ENCODE data around the gene ANGEL2.
"Not testable (repeated sequence)": the region's sequence is repeated elsewhere in the genome, so short reads cannot be mapped to it uniquely, and the experiment has no call there.

Gene ANGEL2

GRCh38 chr1:212968368-212968863, 47.3 kb downstream of the ANGEL2 start:
- Histone ChIP-seq H3K36me3 (ENCODE audit: control insufficient read depth, insufficient read depth, low read length) (no peaks in the 10 kb centered on the region), H3K4me1 (ENCODE audit: control insufficient read depth, insufficient read depth, low read length) (no peaks in the 10 kb centered on the region), H3K4me3 (ENCODE audit: low read length) (no peak overlapping the region), H3K9ac (ENCODE audit: low read length) (no peak overlapping the region), H3K27me3 (ENCODE audit: control insufficient read depth, insufficient read depth, low read length) (no peaks in the 10 kb centered on the region), H3K9me3 (ENCODE audit: control insufficient read depth, low read length) (no peaks in the 10 kb centered on the region)

GRCh38 chr1:212967801-212968200, 47.9 kb downstream of the ANGEL2 start:
- Histone ChIP-seq H3K9me3 (ENCODE audit: control insufficient read depth, low read length) (no peaks in the 10 kb centered on the region), H3K36me3 (ENCODE audit: control insufficient read depth, insufficient read depth, low read length) (no peaks in the 10 kb centered on the region), H3K4me3 (ENCODE audit: low read length) (no peak overlapping the region), H3K9ac (ENCODE audit: low read length) (no peak overlapping the region), H3K27me3 (ENCODE audit: control insufficient read depth, insufficient read depth, low read length) (no peaks in the 10 kb centered on the region), H3K4me1 (ENCODE audit: control insufficient read depth, insufficient read depth, low read length) (no peaks in the 10 kb centered on the region)

DNA sequence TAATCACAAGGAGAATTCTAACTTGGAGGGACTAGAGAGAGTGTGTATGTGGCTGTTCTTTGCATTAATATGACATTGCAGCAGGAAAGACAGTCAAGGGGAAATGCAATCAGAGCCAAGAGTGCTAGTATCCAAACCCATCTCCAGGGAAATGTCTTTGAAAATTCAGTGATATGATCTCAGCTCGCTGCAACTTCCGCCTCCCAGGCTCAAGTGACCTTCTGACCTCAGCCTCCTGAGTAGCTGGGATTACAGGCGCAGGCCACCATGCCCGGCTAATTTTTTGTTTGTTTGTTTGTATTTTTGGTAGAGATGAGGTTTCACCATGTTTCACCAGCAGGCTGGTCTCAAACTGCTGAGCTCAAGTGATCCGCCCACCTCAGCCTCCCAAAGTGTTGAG, 49.1 kb downstream of the ANGEL2 start:
- H3K9ac ChIP-seq (ENCODE audit: low read length), result no peak overlapping the region
- H3K4me1 ChIP-seq (ENCODE audit: control insufficient read depth, insufficient read depth, low read length), result no peaks in the 10 kb centered on the region
- H3K27me3 ChIP-seq (ENCODE audit: control insufficient read depth, insufficient read depth, low read length), result no peaks in the 10 kb centered on the region

DNA sequence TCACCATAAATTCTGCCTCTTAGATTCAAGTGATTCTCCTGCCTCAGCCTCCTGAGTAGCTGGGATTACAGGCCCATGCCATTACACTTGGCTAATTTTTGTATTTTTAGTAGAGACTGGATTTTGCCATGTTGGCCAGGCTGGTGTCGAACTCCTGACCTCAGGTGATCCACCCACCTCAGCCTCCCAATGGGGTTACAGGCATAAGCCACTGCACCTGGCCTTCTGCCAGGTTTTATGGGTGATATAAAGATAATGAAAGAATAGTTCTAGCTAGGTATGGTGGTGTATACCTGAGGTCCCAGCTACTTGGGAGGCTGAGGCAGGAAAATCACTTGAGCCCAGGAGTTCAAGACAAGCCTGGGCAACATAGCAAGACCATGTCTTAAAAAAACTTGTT, 50.7 kb downstream of the ANGEL2 start:
- H3K4me1 ChIP-seq (ENCODE audit: control insufficient read depth, insufficient read depth, low read length); H3K9ac ChIP-seq (ENCODE audit: low read length); H3K4me3 ChIP-seq (ENCODE audit: low read length); H3K9me3 ChIP-seq (ENCODE audit: control insufficient read depth, low read length); H3K27me3 ChIP-seq (ENCODE audit: control insufficient read depth, insufficient read depth, low read length); H3K36me3 ChIP-seq (ENCODE audit: control insufficient read depth, insufficient read depth, low read length): not testable (repeated sequence)

More for the DNA sequence above, 49.1 kb downstream of the ANGEL2 start:
- Histone ChIP-seq H3K9me3 (ENCODE audit: control insufficient read depth, low read length) (no peaks in the 10 kb centered on the region), H3K36me3 (ENCODE audit: control insufficient read depth, insufficient read depth, low read length) (no peaks in the 10 kb centered on the region), H3K4me3 (ENCODE audit: low read length) (no peak overlapping the region)

DNA sequence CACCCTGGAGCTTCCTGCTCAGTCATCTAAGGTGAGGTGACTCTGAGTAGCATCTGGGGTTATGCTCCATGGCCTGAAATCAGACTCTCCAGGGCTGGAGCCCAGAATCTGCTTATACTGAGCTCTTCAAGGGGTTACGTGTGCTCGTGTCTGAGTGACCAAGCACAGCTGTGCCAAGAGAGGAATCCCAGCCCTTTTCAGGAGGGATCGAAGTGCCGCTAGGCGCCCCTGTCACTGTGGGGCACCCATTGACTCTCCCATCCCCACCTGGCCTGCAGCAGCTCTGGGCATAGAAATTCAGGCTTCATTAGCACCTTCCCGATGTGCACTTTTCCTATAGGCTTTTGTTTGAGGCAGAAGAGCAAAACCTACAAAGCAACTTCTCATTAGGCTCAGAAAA, 51.6 kb downstream of the ANGEL2 start:
- Histone ChIP-seq H3K9ac (ENCODE audit: low read length) (no peak overlapping the region), H3K4me3 (ENCODE audit: low read length) (no peak overlapping the region), H3K36me3 (ENCODE audit: control insufficient read depth, insufficient read depth, low read length) (no peaks in the 10 kb centered on the region), H3K27me3 (ENCODE audit: control insufficient read depth, insufficient read depth, low read length) (no peaks in the 10 kb centered on the region), H3K9me3 (ENCODE audit: control insufficient read depth, low read length) (no peaks in the 10 kb centered on the region), H3K4me1 (ENCODE audit: control insufficient read depth, insufficient read depth, low read length) (no peaks in the 10 kb centered on the region)

GRCh38 chr1:212962509-212962908, 53.2 kb downstream of the ANGEL2 start:
- H3K27me3 ChIP-seq (ENCODE audit: control insufficient read depth, insufficient read depth, low read length), result no peaks in the 10 kb centered on the region
- H3K36me3 ChIP-seq (ENCODE audit: control insufficient read depth, insufficient read depth, low read length), result no peaks in the 10 kb centered on the region
- no peak overlapping the region for H3K4me3 ChIP-seq (ENCODE audit: low read length)
- H3K9me3 ChIP-seq (ENCODE audit: control insufficient read depth, low read length), result no peaks in the 10 kb centered on the region
- no peak overlapping the region for H3K9ac ChIP-seq (ENCODE audit: low read length)
- H3K4me1 ChIP-seq (ENCODE audit: control insufficient read depth, insufficient read depth, low read length), result no peaks in the 10 kb centered on the region

DNA sequence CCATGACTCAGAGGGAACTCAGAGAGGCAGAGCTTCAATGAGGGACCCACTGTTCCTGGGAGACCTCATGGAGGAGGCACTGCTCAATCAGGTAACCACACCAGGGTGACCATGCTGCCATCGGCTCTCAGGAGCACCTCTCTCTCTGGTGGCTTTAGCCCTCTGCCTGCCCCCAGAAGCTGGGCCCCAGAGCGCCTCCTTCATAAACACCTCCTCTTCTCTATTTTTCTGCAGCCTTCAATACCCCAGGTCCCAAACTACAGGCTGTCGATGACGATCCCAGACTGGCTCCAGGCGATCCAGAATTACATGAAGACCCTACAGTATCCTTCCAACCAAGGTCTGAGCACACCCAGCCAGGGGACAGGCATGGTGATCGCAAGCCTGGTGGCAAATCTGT, 54.7 kb downstream of the ANGEL2 start:
- H3K4me1 ChIP-seq (ENCODE audit: control insufficient read depth, insufficient read depth, low read length), result no peaks in the 10 kb centered on the region
- no peak overlapping the region for H3K4me3 ChIP-seq (ENCODE audit: low read length)
- H3K36me3 ChIP-seq (ENCODE audit: control insufficient read depth, insufficient read depth, low read length), result no peaks in the 10 kb centered on the region
- H3K27me3 ChIP-seq (ENCODE audit: control insufficient read depth, insufficient read depth, low read length), result no peaks in the 10 kb centered on the region
- no peak overlapping the region for H3K9ac ChIP-seq (ENCODE audit: low read length)
- H3K9me3 ChIP-seq (ENCODE audit: control insufficient read depth, low read length), result no peaks in the 10 kb centered on the region

DNA sequence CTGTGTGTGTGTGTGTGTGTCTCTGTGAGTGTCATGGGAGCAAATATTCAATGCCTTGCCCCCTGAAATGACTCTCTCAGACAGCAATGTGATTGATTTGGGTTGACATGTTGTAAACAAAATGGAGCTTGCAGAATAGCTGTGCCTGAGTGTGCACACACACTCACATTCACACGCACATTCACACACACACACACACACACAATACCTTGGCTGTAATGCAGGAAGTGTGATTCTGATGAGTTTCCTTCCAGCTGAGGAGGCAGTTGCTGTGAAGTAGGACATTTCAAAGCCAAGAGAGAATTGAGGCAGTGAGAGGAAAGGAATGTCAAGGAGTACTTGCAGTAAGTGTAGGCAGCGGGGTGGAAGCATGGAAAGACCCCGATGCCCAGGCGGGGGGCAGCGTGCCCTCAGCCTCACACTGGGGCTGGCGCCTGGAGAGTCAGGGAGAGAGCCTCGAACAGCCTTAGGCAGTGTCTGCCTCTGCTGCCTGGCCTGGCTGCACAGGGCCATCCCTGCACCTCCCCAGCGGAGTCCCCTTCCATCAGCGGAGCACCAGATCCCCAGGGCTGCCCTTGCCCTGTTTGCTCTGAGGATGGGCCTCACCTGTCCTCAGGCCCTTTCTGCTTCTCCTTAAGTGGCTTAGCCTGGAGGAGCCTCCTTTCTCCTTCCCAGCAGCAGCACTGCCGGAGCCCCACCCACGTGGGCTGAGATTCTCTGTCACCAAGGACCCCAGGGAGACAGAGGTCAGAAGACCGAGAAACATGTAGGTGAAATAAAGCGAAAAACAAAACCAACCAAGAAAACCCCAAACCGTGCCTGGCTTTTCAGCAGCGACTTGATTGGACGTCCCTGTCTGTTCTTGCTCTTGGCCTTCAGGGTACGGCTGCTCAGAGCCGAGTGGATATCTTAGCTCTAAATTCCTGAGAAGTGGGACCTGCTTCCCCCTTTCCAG, 56.1 kb downstream of the ANGEL2 start:
- no peak overlapping the region for H3K9ac ChIP-seq (ENCODE audit: low read length)
- H3K36me3 ChIP-seq (ENCODE audit: control insufficient read depth, insufficient read depth, low read length), result no peaks in the 10 kb centered on the region
- H3K27me3 ChIP-seq (ENCODE audit: control insufficient read depth, insufficient read depth, low read length), result no peaks in the 10 kb centered on the region
- H3K4me1 ChIP-seq (ENCODE audit: control insufficient read depth, insufficient read depth, low read length), result no peaks in the 10 kb centered on the region
- no peaks in the 10 kb centered on the region for H3K9me3 ChIP-seq (ENCODE audit: control insufficient read depth, low read length)
- no peak overlapping the region for H3K4me3 ChIP-seq (ENCODE audit: low read length)

DNA sequence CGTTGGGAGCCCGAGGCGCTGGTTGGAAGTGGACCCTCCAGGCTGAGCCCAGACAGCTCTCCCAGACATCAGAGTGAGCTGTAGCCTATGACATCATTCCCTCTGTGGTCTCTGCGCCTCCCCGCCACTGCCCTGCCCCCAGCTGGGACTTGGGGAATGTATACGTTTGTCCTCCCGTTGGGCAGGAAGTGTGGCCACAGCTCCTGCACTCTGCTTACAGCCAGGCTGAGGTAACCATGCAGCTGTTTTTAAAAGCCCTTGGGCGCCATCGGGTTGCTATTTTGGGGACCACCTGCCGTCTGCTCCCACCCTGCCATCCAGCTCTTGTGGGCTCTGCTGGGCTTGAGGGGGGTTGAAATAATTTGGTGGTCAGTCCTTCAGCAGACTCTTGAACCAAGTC, 57.5 kb downstream of the ANGEL2 start:
- Histone ChIP-seq H3K36me3 (ENCODE audit: control insufficient read depth, insufficient read depth, low read length) (no peaks in the 10 kb centered on the region), H3K9me3 (ENCODE audit: control insufficient read depth, low read length) (no peaks in the 10 kb centered on the region), H3K4me1 (ENCODE audit: control insufficient read depth, insufficient read depth, low read length) (no peaks in the 10 kb centered on the region), H3K9ac (ENCODE audit: low read length) (no peak overlapping the region), H3K4me3 (ENCODE audit: low read length) (no peak overlapping the region), H3K27me3 (ENCODE audit: control insufficient read depth, insufficient read depth, low read length) (no peaks in the 10 kb centered on the region)

- H3K4me1 ChIP-seq (ENCODE audit: control insufficient read depth, insufficient read depth, low read length), result no peaks in the 10 kb centered on the region
- H3K4me3 ChIP-seq (ENCODE audit: low read length), result no peak overlapping the region
- H3K9me3 ChIP-seq (ENCODE audit: control insufficient read depth, low read length), result no peaks in the 10 kb centered on the region
- H3K36me3 ChIP-seq (ENCODE audit: control insufficient read depth, insufficient read depth, low read length), result no peaks in the 10 kb centered on the region
- no peak overlapping the region for H3K9ac ChIP-seq (ENCODE audit: low read length)
- peaks cover 3% of the 10 kb centered on the region for H3K27me3 ChIP-seq (ENCODE audit: control insufficient read depth, insufficient read depth, low read length)
Measured at GRCh38 chr1:212957546-212957945, 58.1 kb downstream of the ANGEL2 start.

DNA sequence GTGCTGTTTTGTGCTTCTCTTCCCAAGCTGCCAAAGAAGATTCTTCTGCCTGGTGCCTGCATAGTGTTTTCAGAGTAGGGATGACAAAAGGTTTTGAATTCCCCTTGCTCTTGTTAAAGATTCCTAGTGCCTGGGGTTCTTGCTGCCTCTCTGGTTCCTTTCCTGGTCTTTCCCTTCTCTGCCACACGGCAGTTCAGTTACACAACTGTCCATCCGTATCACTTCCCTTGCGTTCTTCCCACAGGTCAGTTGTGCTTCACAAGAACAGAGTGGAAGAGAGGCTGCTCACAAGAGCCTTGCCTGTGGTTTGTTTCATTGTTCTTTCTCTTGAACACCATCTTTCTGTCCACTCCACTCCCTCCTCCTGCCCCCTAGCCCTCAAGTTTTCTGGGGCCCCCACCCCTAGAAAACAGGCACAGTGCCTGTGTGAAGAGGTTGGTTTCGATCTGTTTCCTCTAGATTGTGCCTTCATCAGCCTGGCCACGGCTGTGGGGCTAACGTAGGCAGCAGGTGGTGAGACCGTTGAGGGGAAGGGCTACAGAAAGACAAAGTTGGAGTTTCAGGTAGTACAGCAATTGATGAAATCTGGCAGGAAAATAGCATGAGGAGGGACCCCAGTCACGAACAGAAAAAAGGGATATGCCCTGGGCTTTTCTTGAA, 59.6 kb downstream of the ANGEL2 start:
- Histone ChIP-seq H3K4me3 (ENCODE audit: low read length) (no peak overlapping the region), H3K27me3 (ENCODE audit: control insufficient read depth, insufficient read depth, low read length) (peaks cover 15% of the 10 kb centered on the region), H3K9ac (ENCODE audit: low read length) (no peak overlapping the region), H3K4me1 (ENCODE audit: control insufficient read depth, insufficient read depth, low read length) (no peaks in the 10 kb centered on the region), H3K9me3 (ENCODE audit: control insufficient read depth, low read length) (no peaks in the 10 kb centered on the region), H3K36me3 (ENCODE audit: control insufficient read depth, insufficient read depth, low read length) (no peaks in the 10 kb centered on the region)

GRCh38 chr1:212955098-212955497, 60.6 kb downstream of the ANGEL2 start:
- H3K4me1 ChIP-seq (ENCODE audit: control insufficient read depth, insufficient read depth, low read length), result peaks cover 4% of the 10 kb centered on the region
- peaks cover 22% of the 10 kb centered on the region for H3K27me3 ChIP-seq (ENCODE audit: control insufficient read depth, insufficient read depth, low read length)
- H3K36me3 ChIP-seq (ENCODE audit: control insufficient read depth, insufficient read depth, low read length), result no peaks in the 10 kb centered on the region
- no peak overlapping the region for H3K9ac ChIP-seq (ENCODE audit: low read length)
- H3K4me3 ChIP-seq (ENCODE audit: low read length), result no peak overlapping the region
- H3K9me3 ChIP-seq (ENCODE audit: control insufficient read depth, low read length), result no peaks in the 10 kb centered on the region

Measured in mucosa of stomach (tissue), 1 donor.